HuH-7 (cell line): ENCODE measurements around the gene TTK.
A peak's percentile ranks its signal among the peaks of the same experiment; 100 is the strongest.

Source experiments
- DNase-seq: peaks from one replicate; pipeline ENCODE4 v3.0.0; 2011; ENCODE audit warnings: low spot score

TTK gene

GRCh38 chr6:80004173-80005072 lies at the start of gene TTK:
TTK (plus strand) TSS chr6:80004649; CDS start chr6:80005844, 1,195 bp downstream.
- DNase-seq = peak; percentile 88

DNA sequence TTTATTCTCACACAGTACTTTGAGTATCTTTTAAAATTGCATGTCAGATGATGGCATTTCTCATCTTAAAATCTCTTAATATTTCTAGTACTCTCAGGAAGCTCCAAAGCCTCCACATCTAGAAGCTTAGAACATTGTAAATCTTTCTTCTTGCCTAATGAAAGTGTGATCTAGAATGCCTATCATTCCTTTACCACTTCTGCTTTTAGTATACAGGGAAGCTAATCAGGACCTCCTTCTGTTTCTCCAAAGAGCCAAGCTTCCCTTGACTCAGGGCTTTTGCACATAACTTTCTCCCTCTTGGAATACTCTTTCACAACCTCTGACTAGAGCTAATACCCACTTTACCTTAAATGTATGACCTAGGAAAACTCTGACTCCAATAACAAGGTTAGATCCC lies 49.6 kb upstream of the TTK start:
- no peak for DNase-seq

DNA sequence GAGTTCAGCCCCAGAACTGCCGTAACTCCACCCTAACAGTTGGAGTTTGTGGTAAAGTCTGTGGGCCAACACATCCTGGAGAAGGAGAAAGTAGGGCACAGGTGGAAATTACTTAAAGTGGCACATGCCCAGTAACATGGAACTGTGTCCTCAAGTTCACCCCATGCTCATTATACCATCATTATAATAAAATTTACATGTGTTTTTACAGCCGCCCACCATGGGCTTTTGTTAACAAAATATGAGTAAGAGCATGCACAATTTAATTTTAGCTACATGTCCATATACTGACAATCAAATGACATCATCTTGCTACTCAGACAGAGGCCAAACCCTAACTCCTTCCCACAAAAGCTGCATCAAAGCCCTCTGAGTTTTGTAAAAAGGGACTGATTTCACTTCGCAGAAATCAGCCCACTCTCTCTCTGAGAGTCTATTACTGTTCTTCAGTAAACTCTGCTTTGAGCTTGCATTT lies 39.8 kb upstream of the TTK start:
- no peak for DNase-seq

GRCh38 chr6:79967178-79967577 lies 37.3 kb upstream of the TTK start:
- DNase-seq = no peak

DNA sequence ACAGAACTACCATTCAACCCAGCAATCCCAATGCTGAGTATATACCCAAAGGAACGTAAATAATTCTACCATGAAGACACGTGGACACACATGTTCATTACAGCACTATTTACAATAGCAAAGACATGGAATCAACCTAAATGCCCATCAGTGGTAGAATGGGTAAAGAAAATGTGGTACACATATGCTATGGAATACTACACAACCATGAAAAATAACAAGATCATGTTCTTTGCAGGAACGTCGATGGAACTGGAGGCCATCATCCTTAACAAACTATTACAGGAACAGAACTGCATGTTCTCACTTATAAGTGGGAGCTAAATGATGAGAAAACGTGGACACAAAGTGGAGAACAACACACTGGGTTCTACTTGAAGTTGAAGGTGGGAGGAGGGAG lies 34.7 kb upstream of the TTK start:
- DNase-seq = no peak

- DNase-seq = no peak
Observed at GRCh38 chr6:79971193-79971592, 33.3 kb upstream of the TTK start.

GRCh38 chr6:79981652-79982051 lies 22.8 kb upstream of the TTK start:
- no peak for DNase-seq

DNA sequence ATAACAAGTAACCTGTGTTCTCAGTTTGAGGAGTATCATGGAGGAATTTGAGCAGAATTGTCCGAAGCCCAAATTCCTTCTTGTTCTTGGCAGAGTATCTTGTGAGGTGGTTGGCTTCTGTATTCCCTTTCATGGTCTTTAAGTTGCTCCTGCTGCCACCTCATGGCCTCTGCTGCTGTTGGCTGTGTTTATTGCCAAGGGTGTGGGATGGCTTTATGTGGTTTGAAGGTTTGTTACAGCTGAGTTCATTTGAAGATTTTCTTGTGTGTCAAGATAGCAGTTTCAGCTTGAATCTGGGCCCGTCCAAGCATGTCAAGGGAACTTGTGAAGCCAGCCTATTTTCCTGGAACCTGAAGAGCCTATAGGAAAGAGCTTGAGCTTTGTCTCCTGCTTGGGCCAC lies 20.2 kb upstream of the TTK start:
- peak; percentile 12 for DNase-seq

DNA sequence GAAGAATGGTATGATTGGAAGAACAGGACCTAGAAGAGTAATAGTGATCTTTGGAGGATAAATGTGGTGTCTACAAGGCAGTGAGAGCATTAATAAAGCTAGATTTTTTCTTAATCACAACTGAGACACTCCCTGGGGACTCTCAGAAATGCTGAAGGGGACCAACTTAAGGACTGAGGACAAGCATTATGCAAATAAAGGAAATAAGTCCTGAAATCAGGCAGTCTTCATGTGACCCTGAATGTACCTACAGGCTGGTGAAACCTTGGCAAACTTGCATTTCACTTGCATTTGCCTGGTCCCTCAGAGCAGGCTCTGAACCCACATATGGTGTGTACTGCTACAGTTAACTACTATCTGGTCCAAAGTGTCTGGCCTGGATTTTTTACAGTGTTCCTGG lies 19.3 kb upstream of the TTK start:
- DNase-seq = no peak

DNA sequence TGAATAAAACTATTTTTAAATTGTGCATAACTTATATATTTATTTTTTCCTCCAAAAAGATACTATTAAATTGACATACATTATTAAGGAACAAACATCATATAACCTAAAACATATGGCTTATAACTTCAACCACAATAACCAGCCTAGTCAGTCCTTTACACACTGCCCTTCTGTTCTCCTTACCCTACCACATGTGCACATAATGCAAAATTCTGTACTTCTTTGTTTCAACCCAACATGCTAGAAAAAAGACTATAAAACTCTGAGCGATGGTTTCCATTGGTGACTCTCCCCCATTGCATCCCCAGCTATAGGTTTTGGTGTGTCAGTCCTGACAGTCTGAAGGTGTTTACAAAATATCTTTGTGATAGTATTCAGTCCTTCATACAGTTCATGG lies 14.8 kb upstream of the TTK start:
- DNase-seq = no peak

GRCh38 chr6:79993012-79993910 lies 11.2 kb upstream of the TTK start:
- DNase-seq = no peak

- DNase-seq = no peak
Observed at GRCh38 chr6:79993911-79994309, 10.5 kb upstream of the TTK start.

DNA sequence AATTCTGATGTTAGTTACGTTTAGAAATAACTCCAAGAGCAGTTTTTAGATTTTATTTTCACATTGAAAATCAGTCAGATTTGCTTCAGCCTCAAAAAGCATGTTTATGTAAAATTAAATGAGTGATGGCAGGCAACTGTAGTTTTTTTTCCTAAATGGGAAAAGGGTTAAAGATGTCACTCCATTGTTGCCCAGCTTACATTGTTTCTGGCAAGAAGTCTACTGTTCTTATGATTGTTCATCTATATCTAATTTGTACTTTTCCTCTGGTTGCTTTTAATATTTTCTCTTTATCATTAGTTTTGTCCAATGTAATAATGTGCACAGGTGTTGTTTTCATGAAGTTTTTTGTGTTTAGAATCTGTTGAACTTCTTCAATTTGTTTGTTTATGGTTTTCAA lies 6.7 kb upstream of the TTK start:
- DNase-seq = no peak

GRCh38 chr6:80001337-80001736 lies 3.1 kb upstream of the TTK start:
- no peak for DNase-seq

- no peak for DNase-seq
Observed at GRCh38 chr6:80003826-80004172, 650 bp upstream of the TTK start.

GRCh38 chr6:80005406-80005805 lies 957 bp downstream of the TTK start:
- no peak for DNase-seq

- no peak for DNase-seq
Observed at GRCh38 chr6:80006541-80006940, 2.1 kb downstream of the TTK start.

DNA sequence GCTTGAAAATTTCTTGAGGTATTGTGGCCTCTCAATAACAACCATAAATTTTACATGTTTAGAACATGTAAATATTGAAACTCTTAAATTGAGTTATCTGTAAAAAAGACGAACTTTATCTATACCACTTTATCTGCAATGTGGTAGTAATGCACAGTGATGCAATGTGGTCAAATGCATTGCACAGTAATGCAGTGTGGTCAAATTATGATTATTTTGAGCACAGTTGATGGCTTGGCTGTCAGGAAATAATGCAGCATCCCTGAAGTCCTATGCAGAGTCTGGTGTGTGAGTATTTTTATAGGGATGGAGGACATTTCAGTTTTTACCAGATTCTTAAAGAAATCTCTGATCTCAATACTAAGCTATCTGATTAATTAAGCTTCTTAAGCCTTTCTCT lies 5.1 kb downstream of the TTK start:
- no peak for DNase-seq

DNA sequence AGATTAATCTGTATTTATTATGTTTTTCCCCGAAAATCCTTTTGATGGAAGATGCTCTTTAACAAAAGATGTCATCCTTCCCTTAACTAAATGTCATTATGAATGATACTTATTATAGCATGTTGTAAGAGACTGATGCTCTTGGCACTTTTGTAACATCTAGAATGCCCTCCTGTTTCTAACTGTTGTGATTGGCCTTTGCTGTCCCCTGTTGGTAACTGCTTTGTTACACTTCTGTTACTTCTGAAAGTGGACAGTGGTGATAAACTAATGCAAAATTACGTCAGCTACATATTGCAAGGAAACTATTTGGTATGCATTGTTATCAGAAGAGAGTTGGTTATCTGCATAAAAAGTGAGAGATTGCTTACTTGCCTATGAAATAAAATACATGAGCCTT lies 5.8 kb downstream of the TTK start:
- DNase-seq = no peak

DNA sequence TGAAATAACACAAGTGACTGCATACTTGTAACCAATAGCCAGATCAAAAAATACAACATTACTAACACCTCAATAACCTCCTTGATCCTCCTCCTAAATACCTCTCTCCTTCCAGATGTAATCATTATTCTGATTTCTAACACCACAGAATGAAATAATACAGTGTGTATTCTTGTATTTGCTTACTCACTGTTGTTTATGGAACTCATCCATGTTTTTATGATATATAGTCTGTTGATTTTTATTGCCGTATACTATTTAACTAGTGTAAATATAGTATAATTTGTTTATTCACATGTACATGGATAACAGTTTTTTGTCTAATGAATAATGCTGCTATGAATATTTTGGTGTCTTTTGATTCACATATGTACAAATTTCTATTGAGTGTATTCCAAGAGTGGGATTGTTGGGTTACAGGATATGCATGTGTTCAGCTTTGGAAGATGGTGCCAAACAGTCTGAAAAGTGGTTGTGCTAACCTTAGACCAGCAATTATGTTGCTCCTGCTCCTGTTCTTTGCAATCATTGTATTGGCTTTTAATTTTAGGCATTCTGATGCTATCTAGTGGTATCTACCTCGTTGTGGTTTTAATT lies 11.5 kb downstream of the TTK start:
- DNase-seq = no peak

GRCh38 chr6:80020381-80021120 lies 16.1 kb downstream of the TTK start:
- no peak for DNase-seq

GRCh38 chr6:80021131-80021530 lies 16.7 kb downstream of the TTK start:
- DNase-seq = no peak
